ENCODE data around the gene MYO5A.

- TF ChIP-seq, protein P1, sequence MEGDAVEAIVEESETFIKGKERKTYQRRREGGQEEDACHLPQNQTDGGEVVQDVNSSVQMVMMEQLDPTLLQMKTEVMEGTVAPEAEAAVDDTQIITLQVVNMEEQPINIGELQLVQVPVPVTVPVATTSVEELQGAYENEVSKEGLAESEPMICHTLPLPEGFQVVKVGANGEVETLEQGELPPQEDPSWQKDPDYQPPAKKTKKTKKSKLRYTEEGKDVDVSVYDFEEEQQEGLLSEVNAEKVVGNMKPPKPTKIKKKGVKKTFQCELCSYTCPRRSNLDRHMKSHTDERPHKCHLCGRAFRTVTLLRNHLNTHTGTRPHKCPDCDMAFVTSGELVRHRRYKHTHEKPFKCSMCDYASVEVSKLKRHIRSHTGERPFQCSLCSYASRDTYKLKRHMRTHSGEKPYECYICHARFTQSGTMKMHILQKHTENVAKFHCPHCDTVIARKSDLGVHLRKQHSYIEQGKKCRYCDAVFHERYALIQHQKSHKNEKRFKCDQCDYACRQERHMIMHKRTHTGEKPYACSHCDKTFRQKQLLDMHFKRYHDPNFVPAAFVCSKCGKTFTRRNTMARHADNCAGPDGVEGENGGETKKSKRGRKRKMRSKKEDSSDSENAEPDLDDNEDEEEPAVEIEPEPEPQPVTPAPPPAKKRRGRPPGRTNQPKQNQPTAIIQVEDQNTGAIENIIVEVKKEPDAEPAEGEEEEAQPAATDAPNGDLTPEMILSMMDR (IDR thresholded peaks at IDR 0.05; ENCODE audit: low read length): no peak
- no peak for TF ChIP-seq EZH2 (IDR thresholded peaks at IDR 0.05; ENCODE audit: borderline replicate concordance, low read length)
These were observed 237.5 kb downstream of the MYO5A start for GRCh38 chr15:52291204-52291603.
